Gastrocnemius medialis (tissue), 4 donors: Measurements from ENCODE around the gene IGFBP4.

ENCODE experiments used
- POLR2A ChIP-seq, 2 donors: fragments of 450-650 bp; IDR thresholded peaks; one replicate each; pipeline ENCODE4 v1.6.1; 2017; ENCODE audit warnings: antibody characterized with exemption in 2 of 2, mild to moderate bottlenecking in 2 of 2, moderate library complexity in 2 of 2
- TF ChIP-seq, protein P1 (sequence below), 5 experiments: fragments of 450-650 bp in 3 of 5; fragments of 200-600 bp in 2 of 5; sonication (generic) in 2 of 5; IDR thresholded peaks in 4 of 5; conservative IDR thresholded peaks in 1 of 5; 1 replicate in 4 of 5; 2 replicates in 1 of 5; pipeline ENCODE4 v1.5.1; 2016 to 2019; ENCODE audit warnings: antibody characterized with exemption in 5 of 5, mild to moderate bottlenecking in 3 of 5, moderate library complexity in 3 of 5

DNA sequence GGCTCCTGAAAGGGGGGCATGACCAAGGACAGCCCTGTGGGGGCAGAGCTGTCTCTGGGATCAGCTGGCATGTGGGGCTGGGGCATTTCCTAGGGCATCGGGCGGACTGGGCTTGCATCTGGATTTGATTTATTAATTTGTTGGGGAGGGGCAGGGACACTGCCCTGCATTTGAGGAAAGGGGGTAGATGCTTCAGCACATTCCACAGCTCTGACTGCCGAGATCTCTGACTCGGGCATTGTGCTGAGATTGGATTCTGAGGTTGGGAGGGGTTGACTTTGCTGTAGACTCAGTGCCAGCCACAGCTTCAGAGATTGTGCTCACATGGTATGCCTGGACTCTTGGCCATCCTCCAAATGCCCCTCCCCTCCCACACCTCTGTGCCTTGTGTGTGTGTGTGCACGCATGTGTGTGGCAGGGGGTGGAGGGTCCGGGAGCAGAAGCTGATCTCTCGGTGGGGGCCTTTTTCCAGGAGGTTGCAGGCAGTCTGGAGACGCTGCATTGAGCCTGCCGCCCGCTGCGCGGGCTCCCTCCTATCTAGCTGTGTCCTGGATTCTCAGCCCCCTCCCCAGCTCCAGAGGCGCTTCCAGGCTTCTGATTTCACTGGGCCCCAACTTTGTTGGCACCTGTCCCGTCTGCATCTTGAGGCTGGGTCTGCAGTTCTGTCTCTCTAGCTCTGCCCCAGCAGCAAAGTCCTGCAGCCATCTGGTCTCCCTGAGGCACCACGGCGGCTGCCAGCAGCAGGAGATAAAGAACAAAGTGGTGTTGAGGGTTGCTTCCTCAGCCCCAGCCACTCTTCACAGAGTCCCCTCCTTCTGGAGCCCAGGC is 14.9 kb downstream of the IGFBP4 start:
- TF ChIP-seq, protein P1, sequence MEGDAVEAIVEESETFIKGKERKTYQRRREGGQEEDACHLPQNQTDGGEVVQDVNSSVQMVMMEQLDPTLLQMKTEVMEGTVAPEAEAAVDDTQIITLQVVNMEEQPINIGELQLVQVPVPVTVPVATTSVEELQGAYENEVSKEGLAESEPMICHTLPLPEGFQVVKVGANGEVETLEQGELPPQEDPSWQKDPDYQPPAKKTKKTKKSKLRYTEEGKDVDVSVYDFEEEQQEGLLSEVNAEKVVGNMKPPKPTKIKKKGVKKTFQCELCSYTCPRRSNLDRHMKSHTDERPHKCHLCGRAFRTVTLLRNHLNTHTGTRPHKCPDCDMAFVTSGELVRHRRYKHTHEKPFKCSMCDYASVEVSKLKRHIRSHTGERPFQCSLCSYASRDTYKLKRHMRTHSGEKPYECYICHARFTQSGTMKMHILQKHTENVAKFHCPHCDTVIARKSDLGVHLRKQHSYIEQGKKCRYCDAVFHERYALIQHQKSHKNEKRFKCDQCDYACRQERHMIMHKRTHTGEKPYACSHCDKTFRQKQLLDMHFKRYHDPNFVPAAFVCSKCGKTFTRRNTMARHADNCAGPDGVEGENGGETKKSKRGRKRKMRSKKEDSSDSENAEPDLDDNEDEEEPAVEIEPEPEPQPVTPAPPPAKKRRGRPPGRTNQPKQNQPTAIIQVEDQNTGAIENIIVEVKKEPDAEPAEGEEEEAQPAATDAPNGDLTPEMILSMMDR (IDR thresholded peaks at IDR 0.05 in 4 of 5, conservative IDR thresholded peaks at IDR 0.05 in 1 of 5), result no peak
- no peak for TF ChIP-seq POLR2A (IDR thresholded peaks at IDR 0.05)
